GM18868 (cell line): ENCODE results near the gene TLX1.
"Not testable (repeated sequence)": the region's sequence is repeated elsewhere in the genome, so short reads cannot be mapped to it uniquely, and the experiment has no call there.

Experiments used
- ATAC-seq: cut with Tn5 transposase; IDR thresholded peaks from one replicate; pipeline ENCODE4 v1.9.1; 2021; ENCODE audit warnings: mild to moderate bottlenecking, moderate library complexity; ENCODE audit not compliant: unreplicated experiment

TLX1 gene

GRCh38 chr10:101146392-101147251, 15.5 kb downstream of the TLX1 start:
- ATAC-seq: no peak

- ATAC-seq: no peak
These were observed 20.3 kb downstream of the TLX1 start for GRCh38 chr10:101151395-101151794.

- no peak for ATAC-seq
These were observed 21.2 kb downstream of the TLX1 start for GRCh38 chr10:101152316-101152715.

GRCh38 chr10:101154506-101154905, 23.4 kb downstream of the TLX1 start:
- ATAC-seq: not testable (repeated sequence)

- ATAC-seq: no peak
These were observed 24.8 kb downstream of the TLX1 start for GRCh38 chr10:101155896-101156295.

GRCh38 chr10:101157756-101158458, 26.8 kb downstream of the TLX1 start:
- no peak for ATAC-seq

- ATAC-seq: no peak
These were observed 27.5 kb downstream of the TLX1 start for GRCh38 chr10:101158459-101159058.

- ATAC-seq: peak; percentile 39
These were observed 30.6 kb downstream of the TLX1 start for GRCh38 chr10:101161494-101162299.

- no peak for ATAC-seq
These were observed 31.6 kb downstream of the TLX1 start for GRCh38 chr10:101162677-101163076.

- ATAC-seq: no peak
These were observed 32.9 kb downstream of the TLX1 start for GRCh38 chr10:101164020-101164419.

GRCh38 chr10:101165736-101166135, 34.6 kb downstream of the TLX1 start:
- no peak for ATAC-seq

- ATAC-seq: no peak
These were observed 35.3 kb downstream of the TLX1 start for GRCh38 chr10:101166430-101166829.

- ATAC-seq: no peak
These were observed 41.6 kb downstream of the TLX1 start for GRCh38 chr10:101172741-101173140.

GRCh38 chr10:101174319-101174718, 43.2 kb downstream of the TLX1 start:
- ATAC-seq: no peak

- ATAC-seq: no peak
These were observed 45.5 kb downstream of the TLX1 start for GRCh38 chr10:101176577-101176976.

GRCh38 chr10:101182936-101183335, 51.8 kb downstream of the TLX1 start:
- no peak for ATAC-seq

- no peak for ATAC-seq
These were observed 52.5 kb downstream of the TLX1 start for GRCh38 chr10:101183458-101184183.
